ENCODE data around the gene C1QL1. TPM values are rescaled to one million over a fixed set of nuclear protein-coding genes. Genes with fewer than 3 reads are reported as not detected.
"Not testable (repeated sequence)": the region's sequence is repeated elsewhere in the genome, so short reads cannot be mapped to it uniquely, and the experiment has no call there.

C1QL1 gene
- total RNA-seq, 1 experiment from 2014 or later, result 0.05 TPM

DNA sequence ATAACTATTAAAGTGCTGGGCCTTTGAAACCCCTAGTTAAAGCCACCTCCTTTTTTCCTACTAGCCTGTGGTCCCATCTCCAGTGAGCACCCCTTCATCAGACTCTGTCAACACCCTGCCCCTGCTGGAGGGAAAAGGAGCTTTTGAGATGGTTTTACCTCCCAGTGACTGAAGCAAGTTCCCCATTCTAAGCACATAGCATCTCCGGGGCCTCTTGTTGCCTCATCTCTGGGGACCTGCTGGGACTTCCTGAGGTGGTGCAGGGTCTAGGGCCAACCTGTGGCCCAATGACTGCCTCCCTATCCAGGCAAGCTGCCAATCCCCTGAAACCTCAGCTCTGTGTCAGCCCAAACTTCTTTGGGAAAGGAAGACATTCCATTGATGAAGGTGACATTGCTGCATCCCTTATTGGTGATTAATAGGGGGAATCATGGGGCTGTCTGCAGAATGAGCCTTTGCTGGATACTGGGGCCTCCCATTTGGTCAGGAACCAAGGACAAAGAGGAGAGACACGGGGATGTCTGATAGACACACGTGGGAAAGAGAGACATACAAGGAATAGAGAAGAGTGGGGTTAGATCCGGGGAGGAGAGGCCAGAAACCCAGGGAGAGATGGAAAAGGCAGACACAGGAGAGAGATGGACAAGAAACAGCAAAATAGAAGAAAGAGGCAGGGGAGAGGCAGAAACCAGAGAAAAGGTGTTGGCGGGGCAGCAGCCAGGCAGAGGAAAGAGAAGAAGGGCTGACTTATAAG is 2.4 kb downstream of the C1QL1 start:
- no peak for DNase-seq (ENCODE audit: low spot score)

- no peak for DNase-seq (ENCODE audit: low spot score)
Observed at GRCh38 chr17:44961921-44962350, 6.2 kb downstream of the C1QL1 start.

GRCh38 chr17:44960691-44961090 is 7.4 kb downstream of the C1QL1 start:
- DNase-seq (ENCODE audit: low spot score), result no peak

DNA sequence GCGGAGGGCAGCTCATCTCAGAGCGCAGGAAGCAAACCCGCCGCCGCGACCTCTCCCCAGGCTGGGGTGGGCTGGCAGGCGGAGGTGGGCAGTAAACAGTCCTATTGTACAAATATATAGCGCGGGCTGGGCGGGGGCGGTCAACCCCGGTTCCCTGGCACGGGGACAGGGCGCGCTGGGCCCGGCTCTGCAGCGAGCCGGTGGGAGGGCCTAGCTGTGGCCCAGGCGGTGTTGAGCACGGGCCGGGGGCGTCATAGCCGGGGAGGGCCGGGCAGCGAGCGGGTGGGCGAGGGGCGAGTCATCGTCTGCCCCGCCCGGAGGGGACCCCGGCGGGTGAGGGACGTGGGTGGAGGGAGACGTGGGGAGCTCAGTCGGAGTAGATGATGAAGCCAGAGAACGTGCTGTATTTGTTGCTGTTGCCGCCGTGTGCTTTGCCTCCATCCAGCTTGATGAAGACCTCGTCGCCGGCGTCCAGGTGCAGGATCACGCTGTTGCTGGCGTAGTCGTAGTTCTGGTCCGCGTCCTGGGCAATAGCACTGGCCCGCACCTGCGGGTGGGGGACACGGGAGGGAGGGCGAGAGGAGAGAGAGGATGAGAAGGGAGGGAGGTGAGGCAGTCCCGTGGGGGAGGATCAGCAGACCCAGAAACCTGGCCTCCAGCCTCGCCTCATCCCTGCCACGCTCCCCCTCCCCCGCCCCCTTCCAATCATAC is 8.1 kb downstream of the C1QL1 start:
- no peak for DNase-seq (ENCODE audit: low spot score)

DNA sequence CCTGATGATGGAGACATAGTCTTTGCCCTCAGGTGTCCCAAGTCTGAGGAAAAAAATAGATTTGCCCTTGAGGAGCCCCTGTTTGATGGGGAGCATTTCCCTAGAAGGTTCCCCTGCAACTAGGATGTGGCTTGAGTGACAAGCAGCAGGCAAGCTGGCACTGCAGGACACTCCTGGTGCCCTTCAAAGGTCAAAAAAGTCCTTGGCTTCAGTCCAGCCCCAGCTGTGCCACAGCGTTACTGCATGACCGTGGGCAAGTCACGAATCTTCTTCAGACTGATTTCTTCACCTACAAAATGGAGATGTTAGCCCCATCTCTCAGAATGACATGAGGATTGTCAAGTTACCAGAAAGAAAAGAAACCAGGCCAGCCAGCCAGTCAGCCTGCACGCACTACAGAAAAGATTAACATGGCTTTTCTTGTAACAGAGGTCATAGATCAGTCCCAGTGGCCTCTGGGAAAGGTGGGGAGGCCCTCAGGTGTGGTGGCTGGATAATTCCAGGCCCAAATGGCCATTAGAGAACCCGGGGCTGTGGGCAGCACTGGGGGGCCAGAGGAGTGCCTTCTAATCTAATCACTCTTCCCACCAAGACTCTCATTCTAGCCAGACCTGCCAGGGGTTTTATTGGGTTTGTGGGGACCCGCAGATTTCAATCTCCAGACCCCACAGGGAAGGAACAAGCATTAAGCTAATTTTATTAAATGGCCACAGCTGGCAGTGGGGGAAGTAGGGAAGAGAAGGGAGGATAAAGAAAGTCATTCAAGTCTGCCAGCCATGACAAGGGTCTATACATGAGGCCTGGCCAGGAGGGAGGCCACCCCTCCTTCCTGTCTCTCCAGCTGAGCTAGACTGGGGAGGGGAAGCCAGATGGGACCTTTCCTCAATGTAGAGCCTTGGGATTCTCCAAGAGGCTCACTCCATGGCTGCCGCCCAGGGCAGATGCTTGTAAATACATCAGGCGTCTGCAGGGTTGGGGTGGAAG is 10.8 kb downstream of the C1QL1 start:
- no peak for DNase-seq (ENCODE audit: low spot score)

DNA sequence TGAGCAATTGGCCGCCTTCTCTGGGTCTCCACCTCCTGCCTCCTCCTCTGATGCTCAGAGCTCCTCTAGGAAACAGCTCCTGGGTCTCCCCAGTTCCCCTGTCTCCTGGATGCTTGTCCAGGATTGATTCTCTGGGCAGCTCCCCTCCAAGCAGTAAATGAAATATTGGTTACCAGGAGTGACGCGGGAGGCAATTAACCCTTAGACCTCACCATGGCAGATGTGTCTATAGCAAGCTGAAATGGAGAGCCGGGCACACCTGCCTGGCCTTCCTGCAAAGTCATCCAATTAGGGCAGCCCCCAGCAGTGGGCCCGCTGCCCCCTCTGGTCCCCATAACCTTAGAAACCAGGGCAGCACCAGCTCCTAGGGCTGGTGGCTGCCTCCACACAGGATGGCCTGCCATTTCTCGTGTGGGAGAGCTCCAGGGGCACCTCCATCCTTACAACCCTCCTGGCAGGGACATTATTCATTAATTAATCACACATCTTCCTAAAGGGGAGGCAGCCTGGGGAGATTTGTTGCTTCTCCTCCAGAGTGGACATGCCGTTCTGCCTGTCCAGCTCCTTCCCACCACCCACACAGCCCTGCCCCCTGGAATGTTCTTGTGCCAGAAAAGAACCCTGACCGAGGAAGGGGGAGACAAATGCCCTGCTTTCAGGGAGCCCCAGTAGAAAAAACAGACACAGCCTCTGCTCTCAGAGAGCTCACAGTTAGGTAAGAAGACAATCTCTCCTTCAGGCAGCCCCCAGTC is 12.3 kb downstream of the C1QL1 start:
- DNase-seq (ENCODE audit: low spot score), result no peak

GRCh38 chr17:44952946-44953475 is 15.1 kb downstream of the C1QL1 start:
- no peak for DNase-seq (ENCODE audit: low spot score)

DNA sequence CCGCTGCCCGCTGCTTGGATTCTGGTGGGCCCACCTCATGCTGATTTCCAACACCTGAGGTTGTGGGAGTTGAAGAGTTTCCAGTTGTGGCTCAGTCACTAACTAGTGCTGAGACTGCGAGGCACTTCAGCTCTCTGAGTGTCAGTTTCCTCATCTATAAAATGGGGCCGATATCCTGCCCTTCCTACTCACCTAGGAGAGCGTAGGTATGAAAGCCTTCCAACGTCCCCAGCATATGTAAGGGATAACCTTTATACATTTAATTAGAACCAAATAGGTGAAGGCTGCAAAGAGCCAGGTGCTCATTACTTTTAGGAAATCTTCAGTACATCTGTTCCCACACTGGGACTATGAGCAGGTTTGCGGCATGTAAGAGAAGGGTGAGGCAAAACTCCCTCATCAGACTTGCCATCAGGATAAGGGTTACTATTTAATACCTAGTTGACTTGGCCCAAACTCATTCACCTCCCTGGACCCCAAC is 19.7 kb downstream of the C1QL1 start:
- no peak for DNase-seq (ENCODE audit: low spot score)

DNA sequence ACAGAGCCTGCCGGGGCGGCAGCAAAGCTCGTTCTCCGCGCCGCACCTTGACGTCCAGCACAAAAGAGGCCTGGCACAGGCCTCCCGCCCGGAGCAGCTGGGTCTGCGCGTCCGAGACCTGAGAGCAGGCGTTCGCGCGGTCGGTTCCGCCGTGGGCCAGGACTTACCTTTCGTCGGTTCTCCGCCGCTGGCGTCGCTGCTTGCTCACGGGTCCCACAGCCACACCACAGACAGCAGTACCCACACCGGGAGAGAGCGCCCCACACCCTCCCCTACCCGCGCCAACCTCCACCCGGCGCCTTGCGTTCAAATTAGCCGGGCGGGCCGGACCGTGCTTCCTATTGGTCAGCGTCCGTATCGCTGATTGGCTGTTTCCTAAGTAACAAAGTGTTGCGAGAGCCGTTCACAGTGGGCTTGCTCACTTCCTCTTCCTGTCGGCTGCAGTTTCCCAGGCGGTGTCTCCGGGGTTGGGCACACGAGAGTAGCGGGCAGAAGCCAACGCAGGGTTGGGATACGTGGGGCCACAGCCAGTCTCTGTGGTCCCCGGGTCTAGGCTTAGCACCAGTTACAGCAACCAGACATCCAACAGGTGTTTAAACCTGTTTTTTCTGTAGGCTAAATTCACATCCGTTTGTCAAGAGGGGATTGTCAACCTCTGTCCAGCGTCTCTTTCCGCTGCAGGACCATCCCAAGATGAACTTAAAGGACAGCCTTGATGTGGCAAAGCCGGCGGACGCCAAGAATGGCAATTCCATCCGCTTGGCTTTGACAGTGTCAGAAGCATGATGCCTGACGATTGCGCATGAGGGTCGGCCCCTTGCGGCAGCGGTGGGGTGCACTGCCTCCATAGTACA is 20.4 kb downstream of the C1QL1 start, which contains the start of gene KIF18B:
TSS of gene KIF18B (minus strand) at position 313 of the 854 bp plus-strand sequence. CDS start 11,429 bp downstream, outside the sequence.
- peak; percentile 95 for DNase-seq (ENCODE audit: low spot score)

GRCh38 chr17:44945652-44946051 is 22.5 kb downstream of the C1QL1 start:
- not testable (repeated sequence) for DNase-seq (ENCODE audit: low spot score)

DNA sequence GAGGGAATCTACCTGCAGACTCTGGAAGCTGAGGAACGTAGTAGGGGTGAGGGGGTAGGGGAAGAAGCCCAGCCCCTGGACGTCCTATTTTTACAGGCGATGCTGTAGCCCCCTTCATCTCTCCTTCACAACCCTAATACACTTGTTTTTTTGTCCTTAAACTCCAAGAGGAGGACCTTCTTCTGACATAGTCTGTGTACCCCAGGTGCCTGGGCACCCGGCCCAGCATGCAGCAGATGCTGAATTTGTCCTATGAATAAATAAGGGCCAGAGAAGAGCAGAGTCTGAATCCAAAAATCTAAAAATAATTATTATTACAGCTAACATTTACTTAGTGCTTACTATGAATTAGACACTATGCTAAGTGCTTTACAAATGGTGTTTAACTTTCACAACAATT is 25.6 kb downstream of the C1QL1 start:
- no peak for DNase-seq (ENCODE audit: low spot score)

- no peak for DNase-seq (ENCODE audit: low spot score)
Observed at GRCh38 chr17:44941712-44942331, 26.3 kb downstream of the C1QL1 start.

GRCh38 chr17:44940768-44941167 is 27.3 kb downstream of the C1QL1 start:
- DNase-seq (ENCODE audit: low spot score), result no peak

DNA sequence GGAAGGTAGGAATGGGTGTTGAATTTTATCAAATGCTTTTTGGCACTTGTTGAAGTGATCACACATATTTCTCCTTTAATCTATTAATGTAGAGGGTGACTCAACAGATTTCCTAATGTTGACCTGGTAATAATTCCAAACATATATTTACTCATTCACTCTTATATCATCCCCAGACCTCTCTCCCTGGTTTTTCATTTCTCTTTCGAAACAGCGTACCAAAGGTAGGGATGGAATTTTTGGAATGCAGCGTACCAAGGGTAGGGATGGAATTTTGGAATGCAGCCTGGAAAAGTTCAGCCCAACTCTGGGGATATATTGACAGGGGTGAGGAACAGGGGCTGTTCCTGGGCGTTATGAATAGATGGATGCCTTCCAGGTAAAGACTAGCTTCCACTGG is 27.8 kb downstream of the C1QL1 start:
- no peak for DNase-seq (ENCODE audit: low spot score)

- no peak for DNase-seq (ENCODE audit: low spot score)
Observed at GRCh38 chr17:44935116-44935515, 33.0 kb downstream of the C1QL1 start.

DNA sequence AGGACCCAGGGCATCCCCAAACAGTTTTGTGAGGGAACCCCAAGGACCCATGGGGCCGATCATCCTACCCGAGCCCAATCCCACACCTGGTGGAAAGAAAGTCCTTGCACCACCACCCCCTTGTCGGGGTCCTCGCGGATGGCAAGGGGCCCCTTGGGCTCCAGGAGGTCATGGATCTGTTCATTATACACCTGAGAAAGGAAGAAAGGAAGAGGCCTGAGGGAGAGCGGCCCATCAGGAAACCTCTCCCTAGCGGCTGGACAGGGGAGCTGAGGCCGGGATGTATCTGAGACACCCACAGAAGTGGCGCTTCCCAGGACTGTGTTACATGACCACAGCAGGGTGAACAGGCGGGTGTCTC is 33.4 kb downstream of the C1QL1 start:
- no peak for DNase-seq (ENCODE audit: low spot score)

GRCh38 chr17:44933824-44934744 is 34.0 kb downstream of the C1QL1 start:
- DNase-seq (ENCODE audit: low spot score), result no peak

- DNase-seq (ENCODE audit: low spot score), result no peak
Observed at GRCh38 chr17:44932787-44933097, 35.4 kb downstream of the C1QL1 start.
